Esophagus muscularis mucosa (tissue), 4 donors: Measurements from ENCODE around the gene GTF3C1. TPM values are rescaled to one million over a fixed set of nuclear protein-coding genes. Genes with fewer than 3 reads are reported as not detected.

ENCODE experiments used
- DNase-seq: peaks from one replicate; pipeline ENCODE4 v3.0.0-alpha.2; 2017; ENCODE audit errors: extremely low spot score
- H3K27ac ChIP-seq, 4 donors: fragments of 200-600 bp; sonication (generic); replicated peaks in 1 of 4; 1 replicate in 3 of 4; 2 replicates in 1 of 4; pipeline ENCODE4 v1.5.1; 2016 to 2019; ENCODE audit warnings: mild to moderate bottlenecking in 1 of 4
- H3K27me3 ChIP-seq, 4 donors: fragments of 200-600 bp; sonication (generic); one replicate each; pipeline versions ENCODE4 v1.5.1 to v1.6.0; 2016 to 2019
- H3K36me3 ChIP-seq, 4 donors: fragments of 200-600 bp; sonication (generic); one replicate each; pipeline ENCODE4 v1.5.1; 2016 to 2019
- H3K4me1 ChIP-seq, 4 donors: fragments of 200-600 bp; sonication (generic); one replicate each; pipeline ENCODE4 v1.5.1; 2016 to 2019
- H3K4me3 ChIP-seq, 4 donors: fragments of 200-600 bp; sonication (generic); 1 replicate in 2 of 4; 2 replicates in 2 of 4; pipeline ENCODE4 v1.5.1; 2016 to 2019; ENCODE audit warnings: mild to moderate bottlenecking in 4 of 4, moderate library complexity in 1 of 4
- H3K9me3 ChIP-seq, 4 donors: fragments of 200-600 bp; sonication (generic); 1 replicate in 3 of 4; 2 replicates in 1 of 4; pipeline ENCODE4 v1.5.1; 2016 to 2019
- EP300 ChIP-seq: sonication (generic); formaldehyde crosslinking; IDR thresholded peaks from one replicate; pipeline ENCODE4 v1.6.1; 2017; ENCODE audit warnings: antibody characterized with exemption
- POLR2A ChIP-seq: fragments of 450-650 bp; IDR thresholded peaks from one replicate; pipeline ENCODE4 v1.6.1; 2017; ENCODE audit warnings: antibody characterized with exemption, moderate library complexity, mild to moderate bottlenecking, low read depth
- POLR2AphosphoS5 ChIP-seq, 2 donors: sonication (generic); formaldehyde crosslinking; IDR thresholded peaks; one replicate each; pipeline ENCODE4 v1.6.1; 2017; ENCODE audit warnings: antibody characterized with exemption in 2 of 2
- WGBS: methylation state at CpG from one replicate; pipeline ENCODE4 v1.1.5; 2018; 5-methylcytosine and 5-hydroxymethylcytosine counted together
- intact Hi-C: fragments of 100-400 bp; cut with DNase I; formaldehyde crosslinking; loops from one replicate; pipeline ENCODE4 v1.15.1; 2023
- total RNA-seq, 4 donors: library from RNA; depleted of rRNA; stranded (reverse); fragments of >200 nt; gene quantifications; one replicate each; pipeline versions ENCODE4 v1.1.0 to v1.2.1, GENCODE V29; 2016
- TF ChIP-seq, protein P1 (sequence below), 3 experiments: fragments of 200-600 bp in 2 of 3; fragments of 450-650 bp in 1 of 3; sonication (generic) in 2 of 3; IDR thresholded peaks; one replicate each; pipeline ENCODE4 v1.5.1; 2017 to 2019; ENCODE audit warnings: antibody characterized with exemption in 3 of 3, mild to moderate bottlenecking in 2 of 3, moderate library complexity in 1 of 3

GTF3C1 gene
- total RNA-seq, 4 donors from 2014 or later, result 37.6 to 65.4 (median 54.8) TPM

DNA sequence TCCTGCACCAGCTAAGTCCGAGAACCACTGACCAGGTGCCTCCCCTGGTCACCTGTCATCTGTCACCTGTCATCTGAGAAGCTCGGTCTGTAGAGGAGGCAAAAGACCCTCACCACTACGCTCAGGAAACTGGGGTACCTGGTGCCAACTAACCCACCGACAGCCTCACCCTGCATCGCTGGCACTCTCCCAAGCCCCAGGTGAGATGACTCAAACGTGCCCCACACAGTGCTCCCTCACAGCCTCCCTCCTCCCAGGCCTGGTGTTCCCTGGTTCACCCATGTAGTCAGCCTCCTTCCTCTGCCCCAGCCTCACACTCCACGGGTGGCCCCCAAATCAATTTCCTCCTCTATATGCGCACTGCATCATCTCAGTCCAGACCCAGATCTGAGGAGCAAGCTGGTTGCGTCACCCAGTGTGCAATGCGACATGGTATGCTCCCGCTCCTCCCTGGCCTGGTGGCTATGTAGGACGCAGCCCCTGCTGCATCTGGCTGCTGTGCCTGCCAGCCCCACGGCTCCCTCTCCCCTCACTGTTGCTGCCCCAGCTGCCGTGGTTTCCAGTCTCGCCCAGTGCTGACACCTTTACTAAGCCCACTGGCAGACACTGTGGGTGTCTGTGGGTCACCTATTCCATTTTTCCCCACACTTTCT lies 68.3 kb downstream of the GTF3C1 start:
- Histone ChIP-seq H3K9me3 (no peaks in the 10 kb centered on the region), H3K27me3 (no peaks in the 10 kb centered on the region), H3K27ac (no peak overlapping the region), H3K36me3 (peaks cover 81 to 100% (median 95%) of the 10 kb centered on the region in 4 donors), H3K4me3 (no peak overlapping the region), H3K4me1 (no peaks in the 10 kb centered on the region)
- no peak for DNase-seq
- 92% methylated on average over 15 of the region's 15 CpGs for WGBS
- TF ChIP-seq POLR2AphosphoS5 (IDR thresholded peaks at IDR 0.05), result no peak
- TF ChIP-seq, protein P1, sequence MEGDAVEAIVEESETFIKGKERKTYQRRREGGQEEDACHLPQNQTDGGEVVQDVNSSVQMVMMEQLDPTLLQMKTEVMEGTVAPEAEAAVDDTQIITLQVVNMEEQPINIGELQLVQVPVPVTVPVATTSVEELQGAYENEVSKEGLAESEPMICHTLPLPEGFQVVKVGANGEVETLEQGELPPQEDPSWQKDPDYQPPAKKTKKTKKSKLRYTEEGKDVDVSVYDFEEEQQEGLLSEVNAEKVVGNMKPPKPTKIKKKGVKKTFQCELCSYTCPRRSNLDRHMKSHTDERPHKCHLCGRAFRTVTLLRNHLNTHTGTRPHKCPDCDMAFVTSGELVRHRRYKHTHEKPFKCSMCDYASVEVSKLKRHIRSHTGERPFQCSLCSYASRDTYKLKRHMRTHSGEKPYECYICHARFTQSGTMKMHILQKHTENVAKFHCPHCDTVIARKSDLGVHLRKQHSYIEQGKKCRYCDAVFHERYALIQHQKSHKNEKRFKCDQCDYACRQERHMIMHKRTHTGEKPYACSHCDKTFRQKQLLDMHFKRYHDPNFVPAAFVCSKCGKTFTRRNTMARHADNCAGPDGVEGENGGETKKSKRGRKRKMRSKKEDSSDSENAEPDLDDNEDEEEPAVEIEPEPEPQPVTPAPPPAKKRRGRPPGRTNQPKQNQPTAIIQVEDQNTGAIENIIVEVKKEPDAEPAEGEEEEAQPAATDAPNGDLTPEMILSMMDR (IDR thresholded peaks at IDR 0.05), result no peak
- no peak for TF ChIP-seq POLR2A
- no peak for TF ChIP-seq EP300
- intact Hi-C loops, result no loop called here

DNA sequence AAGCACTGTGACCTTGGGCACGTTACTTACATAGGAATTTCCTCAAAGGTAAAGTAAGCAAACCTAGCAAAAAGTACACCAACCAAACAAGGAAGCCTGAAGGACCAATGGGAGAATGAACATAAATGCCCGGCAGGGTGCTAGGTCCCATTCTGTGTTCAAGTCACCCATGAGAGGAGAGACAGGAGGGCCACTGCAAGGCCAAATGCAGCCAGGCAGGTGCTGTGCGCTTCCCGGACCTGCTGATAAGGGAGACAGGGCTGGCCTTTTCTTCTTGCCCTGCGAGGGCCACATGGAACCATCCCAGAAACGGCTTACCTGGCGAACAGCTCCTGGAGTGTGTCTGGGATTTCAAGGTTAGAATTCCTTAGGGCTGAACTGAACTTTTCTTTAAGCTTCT lies 69.0 kb downstream of the GTF3C1 start:
- H3K27ac ChIP-seq, result no peak overlapping the region
- TF ChIP-seq POLR2A (no peak), POLR2AphosphoS5 (IDR thresholded peaks at IDR 0.05) (no peak)
- TF ChIP-seq, protein P1 (IDR thresholded peaks at IDR 0.05), result no peak
- DNase-seq, result no peak
- no peak overlapping the region for H3K4me3 ChIP-seq
- no peaks in the 10 kb centered on the region for H3K27me3 ChIP-seq
- intact Hi-C loops, result no loop called here
- H3K36me3 ChIP-seq, result peaks cover 80 to 100% (median 95%) of the 10 kb centered on the region in 4 donors
- WGBS, result 95% methylated on average over 7 of the region's 7 CpGs
- H3K9me3 ChIP-seq, result no peaks in the 10 kb centered on the region
- no peaks in the 10 kb centered on the region for H3K4me1 ChIP-seq

DNA sequence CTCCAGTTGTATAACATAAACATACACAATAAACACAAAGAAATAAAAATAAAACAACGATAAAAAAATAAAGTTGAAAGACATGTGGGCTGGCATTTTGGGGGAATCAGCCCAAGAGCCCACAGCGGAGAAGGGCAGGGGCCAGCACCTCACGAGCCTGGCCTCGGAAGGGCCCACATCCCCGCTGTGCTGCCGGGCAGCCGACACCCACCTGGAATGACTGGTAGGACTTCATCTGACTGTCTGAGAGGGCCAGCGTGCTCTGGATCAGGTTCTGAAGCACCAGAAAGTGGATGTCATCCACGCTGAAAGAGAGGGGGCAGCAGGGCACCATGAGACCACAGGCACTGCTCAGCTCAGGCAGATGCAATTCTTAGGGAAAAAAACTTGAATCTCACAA lies 73.5 kb downstream of the GTF3C1 start:
- Histone ChIP-seq H3K4me3 (no peak overlapping the region), H3K9me3 (no peaks in the 10 kb centered on the region), H3K27me3 (no peaks in the 10 kb centered on the region), H3K36me3 (peaks cover 59 to 100% (median 95%) of the 10 kb centered on the region in 4 donors), H3K27ac (no peak overlapping the region), H3K4me1 (peaks cover 0 to 4% (median 2%) of the 10 kb centered on the region in 4 donors)
- 88% methylated on average over 9 of the region's 9 CpGs for WGBS
- DNase-seq, result no peak
- TF ChIP-seq EP300 (no peak), POLR2A (no peak), POLR2AphosphoS5 (IDR thresholded peaks at IDR 0.05) (no peak)
- TF ChIP-seq, protein P1 (IDR thresholded peaks at IDR 0.05), result no peak
- intact Hi-C loops, result no loop called here

DNA sequence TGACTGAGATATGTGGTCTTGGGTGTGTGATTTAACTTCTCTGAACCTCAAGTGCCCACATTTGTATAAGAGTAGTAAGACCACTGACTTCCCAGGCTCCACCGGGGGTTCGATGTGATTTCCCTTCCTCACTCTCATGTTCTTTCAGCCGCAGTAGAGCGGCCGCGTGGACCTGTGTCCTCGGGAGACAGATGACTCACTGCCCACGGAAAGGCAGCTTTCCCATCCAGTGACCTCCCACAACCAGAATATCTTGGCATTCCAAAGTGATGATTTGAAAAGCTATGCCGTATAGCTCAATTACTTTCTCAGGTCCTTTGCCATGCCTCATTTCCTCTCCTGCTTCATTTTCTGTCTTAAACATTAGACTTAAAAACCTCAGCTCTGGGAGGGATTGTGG lies 74.2 kb downstream of the GTF3C1 start:
- DNase-seq, result no peak
- H3K9me3 ChIP-seq, result no peaks in the 10 kb centered on the region
- no peak overlapping the region for H3K27ac ChIP-seq
- H3K4me1 ChIP-seq, result peaks cover 0 to 11% (median 5%) of the 10 kb centered on the region in 4 donors
- no peak overlapping the region for H3K4me3 ChIP-seq
- intact Hi-C loops, result no loop called here
- 80% methylated on average over 9 of the region's 9 CpGs for WGBS
- no peaks in the 10 kb centered on the region for H3K27me3 ChIP-seq
- H3K36me3 ChIP-seq, result peaks cover 59 to 100% (median 95%) of the 10 kb centered on the region in 4 donors
- TF ChIP-seq EP300, result no peak
- no peak for TF ChIP-seq POLR2A
- no peak for TF ChIP-seq POLR2AphosphoS5 (IDR thresholded peaks at IDR 0.05)
- TF ChIP-seq, protein P1 (IDR thresholded peaks at IDR 0.05), result no peak

- no peak overlapping the region for H3K4me3 ChIP-seq
- no peaks in the 10 kb centered on the region for H3K9me3 ChIP-seq
- WGBS, result 90% methylated on average over 9 of the region's 9 CpGs
- no peaks in the 10 kb centered on the region for H3K27me3 ChIP-seq
- H3K4me1 ChIP-seq, result peaks cover 0 to 12% (median 5%) of the 10 kb centered on the region in 4 donors
- TF ChIP-seq POLR2AphosphoS5 (IDR thresholded peaks at IDR 0.05) (no peak), EP300 (no peak), POLR2A (no peak)
- TF ChIP-seq, protein P1 (IDR thresholded peaks at IDR 0.05), result no peak
- H3K27ac ChIP-seq, result no peak overlapping the region
- H3K36me3 ChIP-seq, result peaks cover 61 to 100% (median 95%) of the 10 kb centered on the region in 4 donors
- intact Hi-C loops, result no loop called here
- DNase-seq, result no peak
Measured at GRCh38 chr16:27474921-27475320, 74.8 kb downstream of the GTF3C1 start.
